Ecto neural progenitor cell (in vitro differentiated cells): Measurements from ENCODE around the gene GCC1.

Source experiments
- DNase-seq: peaks from one replicate; pipeline ENCODE4 v3.0.0-alpha.2; 2018; ENCODE audit warnings: low spot score

GCC1 gene

GRCh38 chr7:127535546-127536393 is 49.6 kb downstream of the GCC1 start:
- no peak for DNase-seq

GRCh38 chr7:127534636-127535035 is 50.8 kb downstream of the GCC1 start:
- no peak for DNase-seq

GRCh38 chr7:127532736-127533135 is 52.7 kb downstream of the GCC1 start:
- no peak for DNase-seq

- no peak for DNase-seq
Observed at GRCh38 chr7:127532151-127532550, 53.2 kb downstream of the GCC1 start.
